ENCODE data around the gene FCSK.
A peak's percentile ranks its signal among the peaks of the same experiment; 100 is the strongest.
"Not testable (repeated sequence)": the region's sequence is repeated elsewhere in the genome, so short reads cannot be mapped to it uniquely, and the experiment has no call there.

FCSK gene

DNA sequence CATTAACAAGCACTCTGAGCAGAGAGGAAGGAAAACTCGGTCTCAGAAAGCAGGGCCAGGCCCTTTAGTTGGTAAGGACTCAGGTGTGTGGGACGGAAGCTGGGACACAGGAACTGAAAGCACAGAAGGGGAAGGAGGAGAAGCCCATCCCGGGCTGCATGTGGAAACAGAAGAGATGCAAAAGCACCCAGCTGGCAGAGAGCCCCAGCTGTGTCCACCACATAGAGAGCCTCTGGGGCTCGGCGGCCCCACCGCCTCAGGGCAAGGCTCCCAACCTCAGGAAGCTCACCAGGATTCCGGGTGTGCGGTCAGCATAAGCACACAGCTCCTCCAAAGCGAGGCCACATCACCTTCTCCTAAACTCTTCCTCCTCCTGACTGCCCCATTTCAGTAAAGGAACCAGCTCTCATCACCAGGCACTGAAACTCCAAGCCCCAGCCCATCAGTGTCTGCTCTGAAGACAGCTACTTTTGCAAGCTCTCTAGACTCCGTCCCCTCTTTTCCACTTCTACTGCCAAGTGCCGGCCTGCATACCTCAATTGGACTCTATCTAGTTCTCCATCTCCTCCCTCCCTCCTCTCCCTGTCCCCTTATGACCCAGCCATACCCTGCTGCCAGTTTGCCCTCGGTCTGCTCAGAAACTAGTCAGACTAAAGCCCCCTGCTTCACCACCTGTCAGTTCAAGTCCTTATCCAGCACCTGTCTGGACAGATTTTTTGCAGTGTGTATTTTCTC lies 21.5 kb upstream of the FCSK start:
- no peak for DNase-seq

- no peak for DNase-seq
Measured at GRCh38 chr16:70433458-70434103, 20.8 kb upstream of the FCSK start.

DNA sequence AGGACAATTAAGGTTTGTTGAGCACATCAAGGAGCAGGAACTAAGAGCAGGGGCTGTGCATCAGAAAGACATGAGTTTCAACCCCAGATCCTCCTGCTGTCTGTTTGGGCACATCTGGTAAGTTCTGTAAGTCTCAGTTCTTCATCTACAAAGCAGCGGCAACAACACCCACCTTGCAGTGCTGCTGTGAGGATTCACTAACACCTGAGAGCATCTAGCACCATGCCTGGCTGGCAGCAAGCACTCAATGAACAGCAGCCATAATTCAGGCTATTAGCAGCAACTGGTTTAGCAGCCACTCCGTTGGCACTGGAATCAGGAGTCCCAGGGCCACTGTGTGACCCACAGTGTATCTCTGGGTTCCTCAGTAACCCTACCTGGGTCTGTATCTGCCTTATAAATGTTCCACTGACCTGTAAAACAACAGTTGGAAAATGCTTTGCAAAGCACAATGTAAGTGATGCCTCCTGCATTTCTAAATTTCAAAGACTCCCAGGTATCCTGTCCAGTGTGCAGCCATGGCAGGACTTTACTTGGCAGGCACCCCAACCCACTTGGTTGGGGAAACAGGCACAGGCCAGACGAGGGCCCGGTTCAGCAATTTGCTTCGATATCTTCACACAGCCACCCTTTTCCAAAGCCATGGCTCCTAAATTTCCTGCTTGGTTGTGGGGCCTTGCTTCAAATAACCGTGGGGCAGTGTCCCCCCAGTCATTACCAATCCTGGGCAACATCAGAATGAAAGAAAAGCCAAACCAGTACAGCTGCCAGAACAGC lies 19.7 kb upstream of the FCSK start:
- no peak for DNase-seq

DNA sequence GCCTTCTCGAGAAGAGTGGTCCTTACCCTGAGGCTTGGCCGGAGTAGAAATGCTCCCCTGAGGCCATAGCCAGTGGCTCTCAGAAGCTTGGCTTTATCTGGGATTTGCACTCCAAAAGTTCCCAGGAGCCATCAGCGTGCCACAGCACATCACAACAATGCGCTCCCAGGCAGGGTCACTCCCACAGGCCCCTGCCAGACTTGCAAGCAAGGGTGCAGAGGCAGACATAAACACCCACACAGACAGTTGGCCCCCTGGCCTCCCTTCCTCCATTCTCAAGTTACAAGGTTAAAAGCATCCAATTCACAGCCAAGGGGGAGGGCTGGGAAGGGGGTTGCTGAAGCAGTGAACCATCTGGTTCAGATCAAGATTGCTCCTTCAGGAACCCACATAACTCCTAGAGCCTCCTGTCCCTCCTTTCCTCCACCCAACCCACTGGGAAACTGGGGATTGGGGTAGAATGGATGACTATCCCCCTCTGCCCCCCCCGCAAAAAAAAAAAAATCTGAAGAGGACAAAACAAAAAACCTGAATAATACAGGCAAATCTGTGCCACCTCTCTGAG lies 17.3 kb upstream of the FCSK start:
- peak; percentile 13 for DNase-seq

- DNase-seq, result no peak
Measured at GRCh38 chr16:70437582-70438557, 16.5 kb upstream of the FCSK start.

GRCh38 chr16:70438585-70438968 lies 15.8 kb upstream of the FCSK start:
- DNase-seq, result no peak

DNA sequence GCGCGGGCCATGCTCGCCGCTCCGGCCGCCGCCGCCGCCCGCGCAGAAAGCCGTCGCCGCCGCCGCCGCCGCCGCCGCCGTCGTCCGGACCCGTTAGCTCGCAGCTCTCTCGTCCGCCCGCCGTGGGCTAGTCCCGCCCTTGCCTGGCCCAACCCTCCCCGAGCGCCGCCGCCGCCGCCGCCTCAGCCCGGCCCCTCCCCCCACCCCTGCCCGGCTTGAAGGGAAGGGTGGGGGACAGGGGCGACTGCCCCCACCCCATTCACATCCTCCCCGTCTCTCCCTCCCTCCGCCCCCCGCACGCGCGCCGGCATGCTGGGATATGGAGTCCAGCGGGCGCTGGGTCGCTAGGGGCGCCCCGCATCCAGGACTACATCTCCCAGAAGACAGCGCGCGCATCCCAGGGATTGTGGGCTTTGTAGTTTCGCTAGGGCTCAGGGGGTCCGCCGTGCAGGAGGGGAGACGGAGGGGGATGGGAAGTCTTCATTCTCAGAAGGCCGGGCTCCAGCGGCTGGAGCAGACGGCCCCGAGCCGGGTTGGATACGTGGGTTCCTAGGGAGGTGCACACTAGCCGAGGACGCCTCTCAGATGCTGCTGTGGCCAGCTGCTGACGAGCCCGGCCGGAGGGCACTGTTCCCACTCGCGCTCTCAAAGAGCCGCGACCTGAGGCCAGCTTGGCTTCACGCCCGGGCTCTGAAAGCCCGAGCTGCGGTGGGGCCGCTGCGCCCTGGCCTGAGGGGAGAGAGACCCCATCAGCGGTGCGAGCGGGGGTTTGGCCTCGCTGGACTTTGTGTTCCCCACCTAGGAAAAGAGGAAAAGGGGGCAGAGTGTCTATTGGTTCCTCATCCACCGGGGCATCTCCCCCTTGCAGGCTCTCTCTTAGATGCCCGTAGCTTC lies 15.2 kb upstream of the FCSK start, which contains the start of gene ST3GAL2:
Gene ST3GAL2, minus strand, starts transcription at position 132 of the 894 bp plus-strand sequence. CDS start 40,570 bp downstream, outside the sequence.
- DNase-seq, result peak; percentile 83

GRCh38 chr16:70440009-70440692 lies 14.2 kb upstream of the FCSK start:
- DNase-seq, result no peak

DNA sequence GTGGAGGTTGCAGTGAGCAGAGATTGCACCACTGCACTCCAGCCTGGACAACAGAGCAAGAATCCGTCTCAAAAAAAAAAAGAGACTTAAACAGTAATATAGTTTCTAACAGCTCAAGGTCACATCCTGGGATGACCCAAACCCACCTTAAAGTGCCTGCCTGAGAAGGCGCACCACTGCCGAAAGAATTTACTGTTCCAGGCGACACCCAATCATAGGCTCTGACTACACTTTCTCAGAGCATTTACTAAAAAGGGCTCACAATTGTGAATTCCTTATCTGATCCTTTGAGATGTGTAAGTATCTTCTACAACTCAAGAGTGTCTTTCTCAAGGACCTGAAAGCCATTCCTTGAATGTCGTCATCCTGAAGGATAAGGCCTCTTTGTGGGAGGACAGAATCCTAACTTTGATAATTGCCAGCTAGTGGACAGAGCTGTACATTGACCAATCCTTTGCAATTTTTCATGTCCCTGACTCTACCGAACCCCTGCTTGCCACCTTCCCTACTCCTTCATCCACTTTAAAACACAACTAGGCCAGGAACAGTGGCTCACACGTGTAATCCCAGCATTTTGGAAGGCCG lies 12.9 kb upstream of the FCSK start:
- DNase-seq, result no peak

- no peak for DNase-seq
Measured at GRCh38 chr16:70442344-70442743, 12.1 kb upstream of the FCSK start.

DNA sequence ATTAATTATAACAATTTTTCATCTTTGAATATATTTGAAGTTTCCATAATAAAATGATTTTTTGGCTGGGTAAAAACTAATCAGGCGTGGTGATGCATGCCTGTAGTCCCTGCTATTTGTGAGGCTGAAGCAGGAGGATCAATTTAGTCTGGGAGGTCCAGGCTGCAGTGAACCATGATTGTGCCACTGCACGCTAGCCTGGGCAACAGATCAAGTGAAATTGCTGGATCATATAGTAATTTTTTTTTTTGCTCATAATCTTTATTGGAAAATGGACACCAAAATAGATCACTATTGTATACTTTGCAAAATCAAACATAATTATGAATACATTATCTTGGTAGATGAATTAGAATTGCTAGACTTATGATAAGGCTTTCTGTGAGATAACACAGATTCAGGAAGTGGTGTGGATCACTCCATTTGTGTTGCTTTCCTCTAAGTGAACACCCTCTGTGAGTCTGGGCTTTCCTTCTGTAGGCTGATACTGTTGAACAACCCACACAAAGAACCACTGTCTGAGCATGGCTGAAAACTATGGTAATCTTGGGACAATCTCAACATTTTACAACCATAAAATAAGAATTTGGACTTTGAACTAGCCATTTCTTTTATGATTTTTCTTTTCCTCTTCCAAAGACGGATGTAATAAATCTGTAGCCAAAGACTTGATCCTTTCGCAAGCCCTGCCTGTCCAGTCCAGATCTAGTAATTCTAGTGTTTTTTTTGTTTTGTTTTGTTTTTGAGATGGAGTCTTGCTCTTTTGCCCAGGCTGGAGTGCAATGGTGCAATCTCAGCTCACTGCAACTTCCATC lies 9.9 kb upstream of the FCSK start:
- DNase-seq, result no peak

DNA sequence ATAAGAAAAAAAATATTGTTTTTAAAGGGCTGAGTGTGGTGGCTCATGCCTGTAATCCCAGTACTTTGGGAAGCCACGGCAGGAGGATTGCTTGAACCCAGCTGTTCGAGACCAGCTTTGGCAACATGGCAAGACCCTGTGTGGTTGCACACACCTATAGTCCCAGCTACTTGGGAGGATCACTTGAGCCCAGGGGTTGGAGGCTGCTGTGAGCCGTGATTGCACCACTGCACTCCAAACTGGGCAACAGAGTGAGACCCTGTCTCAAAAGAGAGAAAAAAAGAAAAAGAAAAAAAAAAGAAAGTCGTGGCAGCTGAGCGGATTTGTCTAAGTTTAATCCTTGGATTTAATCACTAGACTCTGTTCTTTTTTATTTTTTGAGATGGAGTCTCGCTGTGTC lies 6.3 kb upstream of the FCSK start:
- no peak for DNase-seq

DNA sequence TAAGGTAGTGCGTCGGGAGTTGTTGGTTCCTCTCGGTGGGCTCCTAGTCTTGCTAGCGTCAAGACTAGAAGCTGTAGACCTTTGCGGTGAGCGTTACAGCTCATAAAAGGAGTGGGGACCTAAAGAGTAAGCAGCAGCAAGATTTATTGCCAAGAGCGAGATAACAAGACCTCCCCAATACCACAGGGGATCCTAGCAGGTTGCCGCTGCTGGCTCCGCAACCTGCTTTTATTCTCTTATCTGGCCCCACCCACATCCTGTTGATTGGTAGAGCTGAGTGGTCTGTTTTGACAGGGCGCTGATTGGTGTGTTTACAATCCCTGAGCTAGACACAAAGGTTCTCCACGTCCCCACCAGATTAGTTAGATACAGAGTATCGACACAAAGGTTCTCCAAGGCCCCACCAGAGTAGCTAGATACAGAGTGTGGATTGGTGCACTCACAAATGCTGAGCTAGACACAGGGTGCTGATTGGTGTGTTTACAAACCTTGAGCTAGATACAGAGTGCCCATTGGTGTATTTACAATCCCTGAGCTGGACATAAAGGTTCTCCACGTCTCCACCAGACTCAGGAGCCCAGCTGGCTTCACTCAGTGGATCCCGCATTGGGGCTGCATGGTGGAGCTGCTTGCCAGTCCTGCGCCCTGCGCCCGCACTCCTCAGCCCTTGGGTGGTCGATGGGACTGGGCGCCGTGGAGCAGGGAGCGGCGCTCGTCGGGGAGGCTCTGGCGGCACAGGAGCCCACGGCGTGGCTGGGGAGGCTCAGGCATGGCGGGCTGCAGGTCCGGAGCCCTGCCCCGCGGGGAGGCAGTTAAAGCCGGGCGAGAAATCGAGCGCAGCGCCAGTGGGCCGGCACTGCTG lies 4.0 kb upstream of the FCSK start:
- DNase-seq, result not testable (repeated sequence)

GRCh38 chr16:70451004-70451340 lies 3.4 kb upstream of the FCSK start:
- DNase-seq, result not testable (repeated sequence)

DNA sequence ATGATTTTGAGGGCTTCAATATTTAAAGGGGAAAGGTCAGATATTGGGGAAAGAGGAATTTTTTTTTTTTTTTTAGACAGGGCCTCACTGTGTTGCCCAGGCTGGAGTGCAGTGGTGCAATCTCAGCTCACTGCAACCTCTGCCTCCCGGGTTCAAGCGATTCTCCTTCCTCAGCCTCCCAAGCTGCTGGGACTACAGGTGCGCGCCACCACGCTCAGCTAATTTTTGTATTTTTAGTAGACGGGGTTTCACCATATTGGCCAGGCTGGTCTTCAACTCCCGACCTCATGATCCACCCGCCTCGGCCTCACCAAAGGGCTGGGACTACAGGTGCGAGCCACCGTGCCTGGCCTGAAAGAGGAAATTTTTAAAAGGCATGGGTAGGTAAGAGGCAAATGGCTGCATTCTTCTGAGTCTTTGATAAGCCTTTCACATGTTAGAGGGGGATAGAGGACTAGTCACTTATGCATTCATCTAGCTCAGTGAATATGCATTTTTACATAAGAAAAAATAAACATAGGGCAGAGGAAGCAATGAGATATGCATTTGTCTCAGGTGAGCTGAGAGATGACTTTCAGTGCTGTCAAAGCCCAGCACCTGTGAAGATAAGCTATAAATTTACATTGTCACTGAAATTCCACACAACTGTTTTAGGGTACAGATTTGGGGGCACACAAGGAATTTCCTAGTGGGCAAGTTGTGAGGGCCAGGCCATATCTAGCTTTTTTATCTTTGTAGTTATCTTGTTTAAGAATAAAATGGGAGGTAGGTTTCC lies 1.1 kb upstream of the FCSK start:
- no peak for DNase-seq

DNA sequence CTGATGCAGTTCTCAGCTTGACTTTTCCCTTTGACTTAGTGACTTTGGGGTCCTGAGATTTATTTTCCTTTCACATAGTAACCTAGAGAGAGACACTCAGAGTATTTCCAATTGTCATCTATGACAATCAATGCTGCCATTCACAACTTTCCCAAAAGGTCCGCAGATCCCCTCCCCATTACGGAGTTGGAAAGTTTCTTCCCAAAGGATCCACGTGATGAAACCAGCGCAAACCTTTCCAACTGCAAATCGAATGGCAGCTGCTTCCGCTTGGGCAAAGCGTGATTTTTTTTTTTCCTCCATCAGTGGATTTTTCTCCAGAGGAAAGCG lies 538 bp upstream of the FCSK start:
- peak; percentile 24 for DNase-seq

DNA sequence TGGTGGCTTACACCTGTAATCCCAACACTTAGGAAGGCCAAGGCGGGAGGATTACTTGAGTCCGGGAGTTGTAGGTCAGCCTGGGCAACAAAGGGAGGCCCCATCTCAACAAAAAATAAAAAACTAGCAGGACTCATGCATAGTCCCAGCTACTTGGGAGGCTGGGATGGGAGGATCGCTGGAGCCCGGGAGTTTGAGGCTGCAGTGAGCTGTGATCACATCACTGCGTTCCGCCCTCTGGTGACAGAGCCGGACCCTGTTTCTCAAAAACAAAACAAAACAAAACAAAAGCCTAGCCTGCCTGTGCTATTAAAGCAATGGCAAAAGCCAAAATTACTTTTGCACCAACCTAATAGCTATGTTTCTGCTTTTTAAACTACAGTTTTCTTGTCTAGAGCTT lies 1.5 kb downstream of the FCSK start:
- no peak for DNase-seq
